Activated CD4-positive, alpha-beta T cell treated with anti-CD3 and anti-CD28 coated beads for 36 hours (primary cell): ENCODE measurements around the gene KRTDAP. TPM values are rescaled to one million over a fixed set of nuclear protein-coding genes. Genes with fewer than 3 reads are reported as not detected.

ENCODE experiments used
- ATAC-seq: fragments of 200-7000 bp; cut with Tn5 transposase; one replicate; pipeline ENCODE4 v1.10.0; 2021; ENCODE audit warnings: mild to moderate bottlenecking, moderate library complexity
- CTCF ChIA-PET: fragments of 350-600 bp; sonication (Branson Sonifier 250); formaldehyde crosslinking; loops from one replicate; lab custom pipeline; 2021; ENCODE audit warnings: antibody characterized with exemption; lab: Charles Lee
- POLR2A ChIA-PET: fragments of 350-600 bp; sonication (Branson Sonifier 250); formaldehyde crosslinking; loops from one replicate; lab custom pipeline; 2021; ENCODE audit warnings: antibody characterized with exemption, inconsistent platforms; lab: Charles Lee
- DNase-seq: peaks from one replicate; pipeline ENCODE4 v3.0.0-alpha.2; 2020
- H3K27ac Mint-ChIP-seq: one replicate; pipeline ENCODE4 v1.8.0; 2021; ENCODE audit warnings: mixed read lengths
- H3K27me3 Mint-ChIP-seq: one replicate; pipeline ENCODE4 v1.8.0; 2021; ENCODE audit warnings: mixed read lengths
- H3K36me3 Mint-ChIP-seq: one replicate; pipeline ENCODE4 v1.8.0; 2021; ENCODE audit warnings: low read depth, mixed read lengths
- H3K4me1 Mint-ChIP-seq: one replicate; pipeline ENCODE4 v1.8.0; 2021; ENCODE audit warnings: mixed read lengths
- H3K4me3 Mint-ChIP-seq: one replicate; pipeline ENCODE4 v1.8.0; 2021; ENCODE audit warnings: mild to moderate bottlenecking, moderate library complexity, mixed read lengths
- H3K9me3 Mint-ChIP-seq: one replicate; pipeline ENCODE4 v1.8.0; 2021; ENCODE audit warnings: low read depth, mixed read lengths
- intact Hi-C, 2 experiments: fragments of 100-400 bp; cut with DNase I in 1 of 2; cut with micrococcal nuclease in 1 of 2; formaldehyde crosslinking; loops; one replicate each; pipeline versions ENCODE4 v1.14.2 to v1.15.1; 2022 to 2024; cut with DNase I, micrococcal nuclease
- total RNA-seq, 2 experiments: library from RNA; stranded (reverse); gene quantifications; one replicate each; pipeline ENCODE4 v1.2.3, GENCODE V29; 2021

Gene KRTDAP
- total RNA-seq, 2 experiments from 2014 or later = not detected

DNA sequence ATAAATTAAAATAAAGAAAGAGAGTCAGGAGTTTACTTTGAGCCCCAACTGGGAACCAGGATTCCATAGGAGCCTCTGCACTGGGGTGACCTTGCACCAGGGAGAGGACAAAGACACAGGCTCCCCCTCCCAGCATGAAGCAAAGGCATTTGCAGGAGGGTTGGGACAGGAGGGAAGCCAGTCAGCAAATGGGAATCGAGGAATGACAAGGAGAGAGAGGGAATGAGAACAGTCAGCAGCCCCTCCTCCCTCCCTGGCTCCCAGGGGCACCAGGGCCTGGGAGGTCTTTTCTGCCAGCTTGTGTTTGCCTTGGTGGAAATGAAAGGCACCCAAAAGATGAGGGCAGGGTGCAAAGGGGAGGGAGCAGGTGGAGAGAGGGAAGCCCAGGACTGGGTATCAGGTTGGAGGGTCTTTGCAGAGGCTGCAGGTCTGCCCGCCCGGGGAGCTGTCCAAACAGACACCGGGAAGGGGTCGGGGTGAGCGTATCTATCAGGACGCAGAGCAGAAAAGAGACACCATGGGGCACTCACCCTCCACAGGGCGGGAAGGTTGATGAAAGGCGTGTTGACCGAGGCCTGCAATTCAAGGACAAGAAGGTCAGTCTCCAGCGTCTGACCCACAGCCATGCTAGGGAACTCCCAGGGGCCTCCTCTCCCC, 34.0 kb upstream of the KRTDAP start:
- H3K9me3 Mint-ChIP-seq = no peaks in the 10 kb centered on the region
- intact Hi-C loops = no loop called here
- H3K27me3 Mint-ChIP-seq = peaks cover 16% of the 10 kb centered on the region
- DNase-seq = no peak
- no peaks in the 10 kb centered on the region for H3K4me1 Mint-ChIP-seq
- no peak overlapping the region for H3K4me3 Mint-ChIP-seq
- H3K27ac Mint-ChIP-seq = no peak overlapping the region
- no peak for ATAC-seq
- no peaks in the 10 kb centered on the region for H3K36me3 Mint-ChIP-seq
- POLR2A ChIA-PET = no interaction called here
- CTCF ChIA-PET = no interaction called here

DNA sequence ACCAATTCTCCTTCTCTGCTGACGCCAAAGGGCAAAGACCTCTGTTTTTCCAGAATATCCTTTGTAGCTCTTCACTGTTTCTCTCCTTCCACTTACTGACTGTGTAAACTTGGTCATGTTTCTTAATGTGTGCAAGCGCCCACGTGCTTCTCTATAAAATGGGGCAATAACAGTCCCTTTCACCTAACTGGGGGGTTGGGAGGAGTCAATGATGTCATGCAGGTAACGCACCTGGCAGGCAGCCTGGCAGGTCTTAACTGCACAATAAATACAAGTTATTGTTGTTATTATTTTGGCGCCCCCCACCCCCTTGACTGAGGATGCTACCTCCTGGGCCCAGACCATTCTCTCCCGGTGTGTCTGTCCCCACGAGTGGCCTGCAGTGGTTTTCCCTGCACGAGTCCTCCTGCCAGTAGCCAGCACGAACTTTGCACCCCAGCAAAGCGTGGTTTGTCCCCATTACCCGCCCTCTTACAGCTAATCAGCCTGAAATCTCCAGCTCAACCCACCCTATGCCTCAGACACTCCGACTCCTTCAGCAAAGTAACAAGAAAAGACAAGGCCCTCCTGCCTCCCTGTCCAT, 32.6 kb upstream of the KRTDAP start:
- no peak overlapping the region for H3K27ac Mint-ChIP-seq
- ATAC-seq (no peak), DNase-seq (no peak)
- no peaks in the 10 kb centered on the region for H3K4me1 Mint-ChIP-seq
- H3K27me3 Mint-ChIP-seq = peaks cover 6% of the 10 kb centered on the region
- H3K4me3 Mint-ChIP-seq = no peak overlapping the region
- POLR2A ChIA-PET = no interaction called here
- CTCF ChIA-PET = interaction anchor here (1.0 to 1.4 kb wide), 2 partner anchors 12 to 28 kb away, joined by 4 to 7 read pairs; no protein-coding TSS in a partner anchor
- H3K36me3 Mint-ChIP-seq = no peaks in the 10 kb centered on the region
- intact Hi-C loops = no loop called here
- no peaks in the 10 kb centered on the region for H3K9me3 Mint-ChIP-seq

DNA sequence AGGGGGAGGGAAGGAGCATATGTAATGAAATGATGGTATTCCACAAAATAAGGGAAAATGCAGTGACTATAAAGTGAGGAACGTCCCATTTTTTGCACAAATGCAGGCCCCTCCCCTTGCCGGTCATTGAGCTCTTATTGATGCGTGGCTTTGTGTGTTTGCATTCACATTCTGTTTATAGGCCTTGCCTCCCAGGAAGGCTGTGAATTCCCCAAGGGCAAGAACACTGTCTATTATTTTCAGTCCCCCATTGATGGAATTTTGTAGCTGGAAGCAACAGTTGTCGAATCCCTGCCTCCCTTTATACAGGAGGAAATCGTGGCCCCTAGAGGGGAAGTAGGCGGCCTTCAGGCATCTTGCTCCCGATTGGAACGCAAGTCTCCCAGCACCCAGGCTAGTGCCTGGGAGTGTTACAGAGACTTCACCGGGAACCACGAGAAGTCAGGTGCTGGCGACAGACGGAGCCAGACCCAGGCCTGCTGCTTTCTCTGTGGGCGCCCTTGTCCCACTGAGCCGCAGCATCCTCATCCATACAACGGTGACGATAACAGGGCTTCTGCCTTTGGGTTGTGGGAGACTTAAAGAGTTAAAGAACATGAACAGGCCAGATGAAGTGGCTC, 31.0 kb upstream of the KRTDAP start:
- CTCF ChIA-PET = interaction anchor here (0.7 to 1.8 kb wide), 3 partner anchors 10 to 1239 kb away, joined by 3 to 5 read pairs (median 3); no protein-coding TSS in a partner anchor
- DNase-seq (no peak), ATAC-seq (no peak)
- no peak overlapping the region for H3K27ac Mint-ChIP-seq
- POLR2A ChIA-PET = no interaction called here
- H3K4me1 Mint-ChIP-seq = no peaks in the 10 kb centered on the region
- no peaks in the 10 kb centered on the region for H3K9me3 Mint-ChIP-seq
- H3K4me3 Mint-ChIP-seq = no peak overlapping the region
- H3K27me3 Mint-ChIP-seq = peaks cover 3% of the 10 kb centered on the region
- H3K36me3 Mint-ChIP-seq = no peaks in the 10 kb centered on the region
- intact Hi-C loops = no loop called here

DNA sequence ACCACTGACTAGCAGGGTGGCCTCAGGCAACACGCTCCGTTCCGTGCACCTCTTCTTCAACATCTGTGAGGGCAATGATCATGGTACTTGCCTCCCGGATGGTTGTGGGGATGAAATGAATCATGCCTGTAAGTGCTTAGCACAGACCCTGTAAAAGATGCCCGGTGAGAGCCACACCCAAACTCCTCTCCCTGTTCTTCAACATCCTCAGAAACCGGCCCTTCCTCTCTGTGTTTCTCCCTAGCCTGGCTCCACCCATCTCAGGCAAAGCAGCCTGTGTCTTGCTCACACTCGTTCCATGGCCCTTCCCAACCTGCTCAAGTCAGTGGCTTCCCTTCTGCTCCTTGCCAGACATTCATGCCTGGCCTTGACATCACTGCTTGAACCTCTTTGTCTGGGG, 29.0 kb upstream of the KRTDAP start:
- Mint-ChIP-seq H3K4me3 (no peak overlapping the region), H3K9me3 (no peaks in the 10 kb centered on the region), H3K4me1 (no peaks in the 10 kb centered on the region), H3K36me3 (no peaks in the 10 kb centered on the region), H3K27me3 (peaks cover 3% of the 10 kb centered on the region), H3K27ac (no peak overlapping the region)
- POLR2A ChIA-PET = no interaction called here
- intact Hi-C loops = no loop called here
- no peak for DNase-seq
- CTCF ChIA-PET = no interaction called here
- no peak for ATAC-seq

DNA sequence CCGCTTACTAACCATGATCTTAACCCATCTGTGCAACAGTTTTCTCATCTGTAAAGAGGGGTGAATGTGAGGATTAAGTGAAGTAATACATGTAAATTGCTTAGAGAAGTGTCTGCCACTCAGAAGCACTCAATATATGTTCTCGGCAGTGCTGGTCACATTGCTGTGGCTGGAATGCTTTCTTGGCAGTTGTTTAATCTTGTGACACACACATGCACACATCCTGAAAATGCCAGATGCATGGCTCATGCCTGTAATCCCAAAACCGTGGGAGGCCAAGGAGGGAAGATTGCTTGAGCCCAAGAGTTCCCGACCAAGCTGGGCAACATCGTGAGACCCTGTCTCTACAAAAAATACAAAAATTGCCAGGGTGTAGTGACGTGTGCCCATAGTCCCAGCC, 28.0 kb upstream of the KRTDAP start:
- H3K4me3 Mint-ChIP-seq = no peak overlapping the region
- H3K36me3 Mint-ChIP-seq = no peaks in the 10 kb centered on the region
- H3K9me3 Mint-ChIP-seq = no peaks in the 10 kb centered on the region
- ChIA-PET POLR2A (no interaction called here), CTCF (interaction anchor here (1.0 kb wide), 1 partner anchor 40 kb away, joined by 3 read pairs; no protein-coding TSS in a partner anchor)
- ATAC-seq (no peak), DNase-seq (no peak)
- H3K27ac Mint-ChIP-seq = no peak overlapping the region
- H3K4me1 Mint-ChIP-seq = no peaks in the 10 kb centered on the region
- intact Hi-C loops = no loop called here
- H3K27me3 Mint-ChIP-seq = peaks cover 3% of the 10 kb centered on the region

DNA sequence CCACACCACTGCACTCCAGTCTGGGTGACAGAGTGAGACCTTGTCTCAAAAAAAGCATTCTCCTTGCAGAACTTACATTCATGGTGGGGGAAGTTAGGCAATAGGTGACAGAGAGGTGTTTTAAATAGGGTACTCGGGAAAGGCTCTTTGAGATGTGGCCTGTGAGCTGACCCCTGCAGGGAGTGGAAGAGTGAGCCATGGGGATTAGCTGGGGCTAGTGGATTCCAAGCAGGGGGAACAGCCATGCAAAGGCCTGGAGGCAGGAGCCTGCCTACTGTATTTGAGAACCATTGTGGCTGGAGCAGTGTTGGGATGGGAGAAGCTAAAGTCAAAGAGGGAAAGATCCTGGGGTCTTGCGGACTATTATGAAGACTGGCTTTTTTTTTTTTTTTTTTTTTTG, 27.1 kb upstream of the KRTDAP start:
- Mint-ChIP-seq H3K4me1 (no peaks in the 10 kb centered on the region), H3K27ac (no peak overlapping the region), H3K9me3 (no peaks in the 10 kb centered on the region), H3K4me3 (no peak overlapping the region), H3K36me3 (no peaks in the 10 kb centered on the region), H3K27me3 (peaks cover 6% of the 10 kb centered on the region)
- ATAC-seq = no peak
- POLR2A ChIA-PET = no interaction called here
- intact Hi-C loops = no loop called here
- CTCF ChIA-PET = interaction anchor here (0.9 kb wide), 1 partner anchor 32 kb away, joined by 4 read pairs; no protein-coding TSS in a partner anchor
- no peak for DNase-seq

DNA sequence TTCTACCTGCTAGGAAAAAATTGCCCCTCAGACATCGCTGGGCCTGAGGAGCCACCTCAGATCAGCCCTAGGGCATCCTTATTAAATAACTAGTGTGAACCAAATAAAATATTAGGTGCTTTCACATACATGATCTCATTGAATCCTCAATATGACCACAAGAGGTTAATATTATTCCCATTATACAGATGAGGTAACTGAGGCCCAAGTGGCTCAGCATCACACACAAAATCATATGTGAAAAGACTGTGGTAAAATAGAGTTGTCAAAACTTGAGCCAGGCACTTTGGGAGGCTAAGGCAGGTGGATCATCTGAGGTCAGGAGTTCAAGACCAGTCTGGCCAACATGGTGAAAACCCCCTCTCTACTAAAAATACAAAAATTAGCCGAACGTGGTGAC, 26.0 kb upstream of the KRTDAP start:
- CTCF ChIA-PET = interaction anchor here (0.9 kb wide), 2 partner anchors 21 to 33 kb away, joined by 3 to 4 read pairs; no protein-coding TSS in a partner anchor
- DNase-seq = no peak
- Mint-ChIP-seq H3K36me3 (no peaks in the 10 kb centered on the region), H3K4me1 (no peaks in the 10 kb centered on the region), H3K4me3 (no peak overlapping the region), H3K27ac (no peak overlapping the region), H3K9me3 (no peaks in the 10 kb centered on the region), H3K27me3 (peaks cover 8% of the 10 kb centered on the region)
- intact Hi-C loops = no loop called here
- no peak for ATAC-seq
- POLR2A ChIA-PET = no interaction called here

DNA sequence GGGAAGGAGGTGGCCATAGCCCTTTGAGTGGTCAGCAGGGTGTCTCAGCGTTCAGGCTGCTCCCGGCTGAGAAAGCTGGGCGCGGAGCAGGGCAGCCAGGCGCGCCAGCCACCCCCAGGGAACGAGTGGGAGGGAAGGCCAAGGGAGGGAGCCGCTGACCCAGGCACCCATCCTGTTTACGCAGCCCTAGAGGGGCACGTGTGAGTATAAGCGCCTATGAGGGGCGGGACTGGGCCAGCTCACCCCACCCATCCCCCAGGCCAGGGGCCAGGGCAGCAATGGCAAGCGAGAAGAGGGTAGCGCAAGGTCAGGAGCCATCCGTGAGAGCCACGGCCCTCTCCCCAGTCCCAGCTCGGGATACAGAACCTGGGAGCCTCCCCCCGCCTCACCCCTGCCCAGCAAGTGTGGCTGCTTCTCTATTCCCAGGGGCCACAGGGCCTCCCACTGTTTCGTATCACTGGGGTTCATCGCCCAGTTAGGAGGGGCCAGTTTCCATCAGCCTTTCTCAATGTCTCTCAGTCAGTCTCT, 24.1 kb upstream of the KRTDAP start:
- ChIA-PET CTCF (interaction anchor here (0.7 kb wide), 1 partner anchor 18 kb away, joined by 3 read pairs; no protein-coding TSS in a partner anchor), POLR2A (no interaction called here)
- Mint-ChIP-seq H3K9me3 (no peaks in the 10 kb centered on the region), H3K27ac (no peak overlapping the region), H3K4me1 (peaks cover 12% of the 10 kb centered on the region), H3K27me3 (peaks cover 18% of the 10 kb centered on the region), H3K4me3 (no peak overlapping the region), H3K36me3 (no peaks in the 10 kb centered on the region)
- DNase-seq (no peak), ATAC-seq (no peak)
- intact Hi-C loops = no loop called here

DNA sequence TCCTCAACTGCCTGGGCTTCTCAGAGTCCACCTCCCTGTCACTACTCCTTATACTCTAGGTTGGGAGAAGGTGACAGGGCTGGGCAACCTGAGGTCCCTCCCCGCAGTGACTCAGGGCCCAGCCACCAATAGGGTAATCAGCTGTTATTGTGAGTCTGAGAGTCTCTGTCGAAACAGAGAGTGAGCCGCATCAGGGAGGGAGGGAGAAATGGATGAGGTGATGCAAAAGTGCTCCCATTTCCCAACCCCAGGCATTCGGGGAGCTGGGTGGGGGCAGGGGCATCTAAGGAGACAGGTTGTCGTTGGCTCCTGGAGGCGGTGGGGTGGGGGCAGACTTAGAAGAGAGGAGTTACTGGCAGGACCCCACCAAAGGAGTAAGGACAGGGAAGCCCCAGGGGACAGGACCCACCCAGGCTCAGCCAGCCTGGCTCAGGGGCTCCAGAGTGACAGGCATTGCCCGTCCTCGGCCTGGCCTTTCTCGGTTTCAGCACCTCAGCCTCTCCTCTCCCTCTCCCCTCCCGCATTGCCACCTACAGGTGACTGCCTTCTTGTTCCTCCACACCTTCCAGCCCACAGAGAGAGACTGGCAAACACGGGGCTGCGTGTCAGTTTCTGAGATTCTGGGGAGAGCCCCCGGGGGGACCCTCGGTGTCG, 23.5 kb upstream of the KRTDAP start, which contains the start of gene DMKN:
Gene DMKN, minus strand, starts transcription at position 22 of the 654 bp plus-strand sequence. CDS start 174 bp downstream, outside the sequence.
- POLR2A ChIA-PET = no interaction called here

DNA sequence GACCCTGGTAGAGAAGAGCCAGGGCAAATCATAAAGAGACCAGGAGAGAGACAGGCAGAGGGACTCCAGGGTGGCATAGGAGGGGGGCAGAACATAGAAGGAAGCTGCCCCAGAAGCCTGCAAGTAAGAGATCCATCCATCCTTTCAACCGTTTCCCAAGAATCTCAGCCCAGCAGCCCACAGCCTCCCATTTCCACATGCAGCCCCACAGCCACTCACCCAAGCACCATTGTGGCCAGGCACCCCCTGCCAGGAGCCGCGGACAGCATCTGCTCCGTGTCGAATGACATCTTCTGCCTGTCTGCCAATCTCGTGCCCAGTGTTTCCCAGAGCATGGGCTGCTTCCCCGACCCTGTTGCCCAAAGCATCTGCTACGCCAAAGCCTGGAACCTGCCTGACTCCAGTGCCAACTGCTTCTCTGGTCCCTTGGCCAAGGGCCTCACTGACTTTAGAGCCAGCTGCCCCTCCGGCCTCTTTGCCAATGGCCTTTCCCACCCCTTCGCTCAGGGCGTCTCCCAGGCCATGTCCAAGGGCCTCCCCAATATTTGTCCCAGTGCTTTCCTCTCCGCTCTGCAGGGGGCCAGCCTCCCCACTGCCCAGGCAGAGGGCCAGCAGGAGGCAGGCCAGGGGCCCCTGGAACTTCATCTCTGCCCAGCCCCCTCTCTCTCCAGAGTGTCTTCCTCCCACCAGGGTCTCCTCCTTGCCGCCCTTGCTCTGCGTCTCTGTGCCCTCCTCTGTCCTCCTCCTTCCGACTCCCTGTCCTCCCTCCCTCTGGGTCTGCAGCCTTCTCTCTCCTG, 22.8 kb upstream of the KRTDAP start:
- no peak for DNase-seq
- H3K27me3 Mint-ChIP-seq = peaks cover 25% of the 10 kb centered on the region
- ATAC-seq = no peak
- H3K4me1 Mint-ChIP-seq = peaks cover 15% of the 10 kb centered on the region
- ChIA-PET CTCF (interaction anchor here (0.6 to 1.0 kb wide), 2 partner anchors 18 to 418 kb away, joined by 3 to 4 read pairs; no protein-coding TSS in a partner anchor), POLR2A (no interaction called here)
- H3K9me3 Mint-ChIP-seq = no peaks in the 10 kb centered on the region
- no peak overlapping the region for H3K27ac Mint-ChIP-seq
- H3K4me3 Mint-ChIP-seq = no peak overlapping the region
- intact Hi-C loops = no loop called here
- H3K36me3 Mint-ChIP-seq = no peaks in the 10 kb centered on the region

More for the DNA sequence above, 23.5 kb upstream of the KRTDAP start, which contains the start of gene DMKN:
- CTCF ChIA-PET = interaction anchor here (0.6 kb wide), 1 partner anchor 19 kb away, joined by 3 read pairs; no protein-coding TSS in a partner anchor
- Mint-ChIP-seq H3K36me3 (no peaks in the 10 kb centered on the region), H3K4me3 (no peak within 1 kb of the TSS), H3K4me1 (peaks cover 15% of the 10 kb centered on the region), H3K9me3 (no peaks in the 10 kb centered on the region), H3K27me3 (peaks cover 21% of the 10 kb centered on the region), H3K27ac (no peak within 1 kb of the TSS)
- DNase-seq (no peak), ATAC-seq (no peak)
- intact Hi-C loops = no loop called here
